Calu3 (cell line): Measurements from ENCODE around the gene PSME3. TPM values are rescaled to one million over a fixed set of nuclear protein-coding genes. Genes with fewer than 3 reads are reported as not detected.
A peak's percentile ranks its signal among the peaks of the same experiment; 100 is the strongest.
"Not testable (repeated sequence)": the region's sequence is repeated elsewhere in the genome, so short reads cannot be mapped to it uniquely, and the experiment has no call there.

ENCODE experiments used
- BruUV-seq: library from RNA; stranded (reverse); fragments of 400-500 nt; replicated peaks from 2 replicates; lab custom pipeline; 2021; lab: Mats Ljungman, UMichigan
- CTCF ChIA-PET: fragments of 300-600 bp; sonication (Branson Sonifier 250); formaldehyde crosslinking; loops from one replicate; lab custom pipeline; 2022; ENCODE audit warnings: antibody characterized with exemption; lab: Charles Lee
- DNase-seq: peaks from one replicate; pipeline ENCODE4 v3.0.0; 2022
- H3K27ac Mint-ChIP-seq: one replicate; pipeline ENCODE4 v1.8.0; 2022; ENCODE audit warnings: mixed read lengths; ENCODE audit not compliant: unreplicated experiment
- H3K27me3 Mint-ChIP-seq: one replicate; pipeline ENCODE4 v1.8.0; 2022; ENCODE audit warnings: mixed read lengths; ENCODE audit not compliant: unreplicated experiment
- H3K36me3 Mint-ChIP-seq: one replicate; pipeline ENCODE4 v1.8.0; 2022; ENCODE audit warnings: mild to moderate bottlenecking, moderate library complexity, mixed read lengths; ENCODE audit not compliant: insufficient read depth, unreplicated experiment
- H3K4me1 Mint-ChIP-seq: one replicate; pipeline ENCODE4 v1.8.0; 2022; ENCODE audit warnings: mild to moderate bottlenecking, low read depth, mixed read lengths; ENCODE audit not compliant: unreplicated experiment
- H3K4me3 Mint-ChIP-seq: one replicate; pipeline ENCODE4 v1.8.0; 2022; ENCODE audit warnings: mild to moderate bottlenecking, low read depth, moderate library complexity, mixed read lengths; ENCODE audit not compliant: unreplicated experiment
- H3K9me3 Mint-ChIP-seq: one replicate; pipeline ENCODE4 v1.8.0; 2022; ENCODE audit warnings: low read depth, mixed read lengths; ENCODE audit not compliant: unreplicated experiment
- intact Hi-C: fragments of 100-400 bp; cut with micrococcal nuclease; formaldehyde crosslinking; loops from one replicate; pipeline ENCODE4 v1.10.0; 2022; ENCODE audit not compliant: unreplicated experiment
- total RNA-seq: library from RNA; stranded (reverse); gene quantifications from 2 replicates; pipeline ENCODE4 v1.2.3, GENCODE V29; 2022
- TF ChIP-seq, protein P1 (sequence below): fragments of 200-600 bp; IDR thresholded peaks from one replicate; pipeline ENCODE4 v1.8.0; 2022; ENCODE audit warnings: antibody characterized with exemption; ENCODE audit not compliant: unreplicated experiment

PSME3 gene
- total RNA-seq, 1 experiment from 2014 or later, result 238 TPM

DNA sequence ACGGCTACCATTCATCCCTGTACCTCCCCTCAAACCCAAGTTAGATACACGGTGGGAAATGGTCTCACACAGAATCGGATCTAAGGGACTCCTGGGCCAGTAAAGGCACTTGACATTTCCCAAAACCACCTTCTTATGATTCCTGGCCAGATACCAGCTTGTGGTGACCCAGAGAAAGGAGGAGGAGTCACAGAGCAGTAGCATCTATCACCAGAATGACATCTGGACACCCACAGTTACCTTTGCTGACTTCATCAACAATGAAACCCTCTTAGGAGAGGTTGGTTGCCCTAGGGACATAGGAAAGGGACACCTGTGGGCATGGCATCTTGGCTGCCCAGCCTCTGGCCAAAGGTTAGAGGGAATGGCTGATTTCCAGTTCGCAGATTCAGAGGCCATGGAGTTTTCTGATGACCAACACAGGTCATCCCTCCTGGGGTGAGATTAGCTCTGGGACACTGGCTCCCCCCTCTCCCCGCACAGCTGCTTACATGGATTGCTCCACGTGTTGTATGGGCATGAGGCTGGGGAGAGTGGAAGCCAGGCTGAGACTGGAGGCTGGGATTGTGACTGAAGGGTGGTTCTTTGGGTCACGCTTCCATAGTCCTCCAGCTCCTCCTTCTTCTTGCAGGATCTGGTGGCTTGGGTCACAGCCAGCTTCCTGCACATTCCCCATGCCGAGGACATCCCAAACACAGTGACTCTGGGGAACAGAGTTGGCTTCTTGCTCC lies 16.4 kb downstream of the PSME3 start:
- Mint-ChIP-seq H3K4me3 (no peak overlapping the region), H3K4me1 (peaks cover 8% of the 10 kb centered on the region), H3K27ac (no peak overlapping the region), H3K9me3 (no peaks in the 10 kb centered on the region), H3K27me3 (peaks cover 20% of the 10 kb centered on the region), H3K36me3 (peaks cover 23% of the 10 kb centered on the region)
- CTCF ChIA-PET, result no interaction called here
- DNase-seq, result no peak
- intact Hi-C loops, result no loop called here
- BruUV-seq, result TSS peak; percentile 1
- TF ChIP-seq, protein P1, sequence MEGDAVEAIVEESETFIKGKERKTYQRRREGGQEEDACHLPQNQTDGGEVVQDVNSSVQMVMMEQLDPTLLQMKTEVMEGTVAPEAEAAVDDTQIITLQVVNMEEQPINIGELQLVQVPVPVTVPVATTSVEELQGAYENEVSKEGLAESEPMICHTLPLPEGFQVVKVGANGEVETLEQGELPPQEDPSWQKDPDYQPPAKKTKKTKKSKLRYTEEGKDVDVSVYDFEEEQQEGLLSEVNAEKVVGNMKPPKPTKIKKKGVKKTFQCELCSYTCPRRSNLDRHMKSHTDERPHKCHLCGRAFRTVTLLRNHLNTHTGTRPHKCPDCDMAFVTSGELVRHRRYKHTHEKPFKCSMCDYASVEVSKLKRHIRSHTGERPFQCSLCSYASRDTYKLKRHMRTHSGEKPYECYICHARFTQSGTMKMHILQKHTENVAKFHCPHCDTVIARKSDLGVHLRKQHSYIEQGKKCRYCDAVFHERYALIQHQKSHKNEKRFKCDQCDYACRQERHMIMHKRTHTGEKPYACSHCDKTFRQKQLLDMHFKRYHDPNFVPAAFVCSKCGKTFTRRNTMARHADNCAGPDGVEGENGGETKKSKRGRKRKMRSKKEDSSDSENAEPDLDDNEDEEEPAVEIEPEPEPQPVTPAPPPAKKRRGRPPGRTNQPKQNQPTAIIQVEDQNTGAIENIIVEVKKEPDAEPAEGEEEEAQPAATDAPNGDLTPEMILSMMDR, result no peak

DNA sequence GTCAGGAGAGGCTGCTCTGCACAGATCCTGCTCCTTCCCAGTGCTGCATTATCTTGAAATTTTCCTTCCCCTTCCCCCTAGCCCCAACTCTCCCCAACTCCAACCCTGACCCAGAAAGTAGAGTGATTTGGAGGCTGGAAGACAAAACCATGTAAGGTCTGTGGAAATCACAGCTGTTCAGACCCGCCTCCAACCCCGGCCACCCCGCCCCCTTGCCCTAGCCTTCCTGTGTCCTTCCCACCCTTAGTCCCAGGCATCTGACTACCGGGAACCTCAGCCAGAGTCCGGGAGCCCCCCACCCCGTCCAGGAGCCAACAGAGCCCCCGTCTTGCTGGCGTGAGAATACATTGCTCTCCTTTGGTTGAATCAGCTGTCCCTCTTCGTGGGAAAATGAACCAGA lies 17.8 kb downstream of the PSME3 start, which contains the start of gene AOC3:
AOC3 (plus strand) TSS at position 246 of the 400 bp plus-strand sequence; CDS start at position 391, 145 bp downstream.
- H3K27ac Mint-ChIP-seq, result no peak within 1 kb of the TSS
- DNase-seq, result no peak
- no peaks in the 10 kb centered on the region for H3K9me3 Mint-ChIP-seq
- H3K4me3 Mint-ChIP-seq, result no peak within 1 kb of the TSS
- intact Hi-C loops, result no loop called here
- peaks cover 4% of the 10 kb centered on the region for H3K4me1 Mint-ChIP-seq
- peaks cover 20% of the 10 kb centered on the region for H3K27me3 Mint-ChIP-seq
- H3K36me3 Mint-ChIP-seq, result peaks cover 9% of the 10 kb centered on the region
- TF ChIP-seq, protein P1, result no peak
- CTCF ChIA-PET, result interaction anchor here (0.6 kb wide), 3 partner anchors 76 to 146 kb away, joined by 3 to 4 read pairs (median 3); no protein-coding TSS in a partner anchor
- no TSS peak for BruUV-seq

DNA sequence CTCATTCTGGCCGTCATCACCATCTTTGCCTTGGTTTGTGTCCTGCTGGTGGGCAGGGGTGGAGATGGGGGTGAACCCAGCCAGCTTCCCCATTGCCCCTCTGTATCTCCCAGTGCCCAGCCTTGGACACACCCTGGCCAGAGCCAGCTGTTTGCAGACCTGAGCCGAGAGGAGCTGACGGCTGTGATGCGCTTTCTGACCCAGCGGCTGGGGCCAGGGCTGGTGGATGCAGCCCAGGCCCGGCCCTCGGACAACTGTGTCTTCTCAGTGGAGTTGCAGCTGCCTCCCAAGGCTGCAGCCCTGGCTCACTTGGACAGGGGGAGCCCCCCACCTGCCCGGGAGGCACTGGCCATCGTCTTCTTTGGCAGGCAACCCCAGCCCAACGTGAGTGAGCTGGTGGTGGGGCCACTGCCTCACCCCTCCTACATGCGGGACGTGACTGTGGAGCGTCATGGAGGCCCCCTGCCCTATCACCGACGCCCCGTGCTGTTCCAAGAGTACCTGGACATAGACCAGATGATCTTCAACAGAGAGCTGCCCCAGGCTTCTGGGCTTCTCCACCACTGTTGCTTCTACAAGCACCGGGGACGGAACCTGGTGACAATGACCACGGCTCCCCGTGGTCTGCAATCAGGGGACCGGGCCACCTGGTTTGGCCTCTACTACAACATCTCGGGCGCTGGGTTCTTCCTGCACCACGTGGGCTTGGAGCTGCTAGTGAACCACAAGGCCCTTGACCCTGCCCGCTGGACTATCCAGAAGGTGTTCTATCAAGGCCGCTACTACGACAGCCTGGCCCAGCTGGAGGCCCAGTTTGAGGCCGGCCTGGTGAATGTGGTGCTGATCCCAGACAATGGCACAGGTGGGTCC lies 18.4 kb downstream of the PSME3 start:
- CTCF ChIA-PET, result interaction anchor here (0.6 kb wide), 3 partner anchors 75 to 146 kb away, joined by 3 to 4 read pairs (median 3); no protein-coding TSS in a partner anchor
- intact Hi-C loops, result not testable (repeated sequence)

DNA sequence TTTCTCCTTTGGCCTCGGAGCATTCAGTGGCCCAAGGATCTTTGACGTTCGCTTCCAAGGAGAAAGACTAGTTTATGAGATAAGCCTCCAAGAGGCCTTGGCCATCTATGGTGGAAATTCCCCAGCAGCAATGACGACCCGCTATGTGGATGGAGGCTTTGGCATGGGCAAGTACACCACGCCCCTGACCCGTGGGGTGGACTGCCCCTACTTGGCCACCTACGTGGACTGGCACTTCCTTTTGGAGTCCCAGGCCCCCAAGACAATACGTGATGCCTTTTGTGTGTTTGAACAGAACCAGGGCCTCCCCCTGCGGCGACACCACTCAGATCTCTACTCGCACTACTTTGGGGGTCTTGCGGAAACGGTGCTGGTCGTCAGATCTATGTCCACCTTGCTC lies 19.2 kb downstream of the PSME3 start:
- TF ChIP-seq, protein P1, result no peak
- BruUV-seq, result no TSS peak
- intact Hi-C loops, result no loop called here
- no peak overlapping the region for H3K4me3 Mint-ChIP-seq
- H3K36me3 Mint-ChIP-seq, result no peaks in the 10 kb centered on the region
- H3K4me1 Mint-ChIP-seq, result no peaks in the 10 kb centered on the region
- no peak for DNase-seq
- no peaks in the 10 kb centered on the region for H3K9me3 Mint-ChIP-seq
- H3K27me3 Mint-ChIP-seq, result peaks cover 20% of the 10 kb centered on the region
- H3K27ac Mint-ChIP-seq, result no peak overlapping the region
- CTCF ChIA-PET, result no interaction called here

More for the DNA sequence above, 18.4 kb downstream of the PSME3 start:
- peaks cover 20% of the 10 kb centered on the region for H3K27me3 Mint-ChIP-seq
- not testable (repeated sequence) for H3K36me3 Mint-ChIP-seq, BruUV-seq, H3K9me3 Mint-ChIP-seq, H3K4me3 Mint-ChIP-seq, DNase-seq, H3K27ac Mint-ChIP-seq, H3K4me1 Mint-ChIP-seq
